ENCODE data around the gene SPRY2. TPM values are rescaled to one million over a fixed set of nuclear protein-coding genes. Genes with fewer than 3 reads are reported as not detected.

The SPRY2 gene
- total RNA-seq, 1 donor, result 60.3 TPM

GRCh38 chr13:80336776-80337287 lies 4.1 kb downstream of the SPRY2 start:
- DNase-seq (ENCODE audit: low read depth), result peak; percentile 48
- no peak for TF ChIP-seq CTCF (IDR thresholded peaks at IDR 0.05; ENCODE audit: insufficient read depth, low read length)
- peak overlapping the region; percentile 93 for H3K4me3 ChIP-seq (ENCODE audit: low read depth, low read length)

GRCh38 chr13:80336370-80336769 lies 4.6 kb downstream of the SPRY2 start:
- peak overlapping the region; percentile 93 for H3K4me3 ChIP-seq (ENCODE audit: low read depth, low read length)
- TF ChIP-seq CTCF (IDR thresholded peaks at IDR 0.05; ENCODE audit: insufficient read depth, low read length), result no peak
- DNase-seq (ENCODE audit: low read depth), result peak; percentile 74

GRCh38 chr13:80334597-80335260 lies 6.2 kb downstream of the SPRY2 start:
- H3K4me3 ChIP-seq (ENCODE audit: low read depth, low read length), result no peak overlapping the region
- TF ChIP-seq CTCF (IDR thresholded peaks at IDR 0.05; ENCODE audit: insufficient read depth, low read length), result peak; percentile 19
- DNase-seq (ENCODE audit: low read depth), result peak; percentile 54

- DNase-seq (ENCODE audit: low read depth), result no peak
- no peak overlapping the region for H3K4me3 ChIP-seq (ENCODE audit: low read depth, low read length)
- TF ChIP-seq CTCF (IDR thresholded peaks at IDR 0.05; ENCODE audit: insufficient read depth, low read length), result no peak
Measured at GRCh38 chr13:80331984-80332383, 8.9 kb downstream of the SPRY2 start.

GRCh38 chr13:80329250-80329649 lies 11.7 kb downstream of the SPRY2 start:
- H3K4me3 ChIP-seq (ENCODE audit: low read depth, low read length), result no peak overlapping the region
- no peak for DNase-seq (ENCODE audit: low read depth)
- TF ChIP-seq CTCF (IDR thresholded peaks at IDR 0.05; ENCODE audit: insufficient read depth, low read length), result no peak

- no peak for DNase-seq (ENCODE audit: low read depth)
- no peak for TF ChIP-seq CTCF (IDR thresholded peaks at IDR 0.05; ENCODE audit: insufficient read depth, low read length)
- H3K4me3 ChIP-seq (ENCODE audit: low read depth, low read length), result no peak overlapping the region
Measured at GRCh38 chr13:80319004-80319403, 21.9 kb downstream of the SPRY2 start.
